ENCODE data around the gene EVL. TPM values are rescaled to one million over a fixed set of nuclear protein-coding genes. Genes with fewer than 3 reads are reported as not detected.

Gene EVL
- polyA plus RNA-seq, 2 of the 4 experiments (the other 2 are of a cell fraction) = 14.8 to 32.9 TPM

DNA sequence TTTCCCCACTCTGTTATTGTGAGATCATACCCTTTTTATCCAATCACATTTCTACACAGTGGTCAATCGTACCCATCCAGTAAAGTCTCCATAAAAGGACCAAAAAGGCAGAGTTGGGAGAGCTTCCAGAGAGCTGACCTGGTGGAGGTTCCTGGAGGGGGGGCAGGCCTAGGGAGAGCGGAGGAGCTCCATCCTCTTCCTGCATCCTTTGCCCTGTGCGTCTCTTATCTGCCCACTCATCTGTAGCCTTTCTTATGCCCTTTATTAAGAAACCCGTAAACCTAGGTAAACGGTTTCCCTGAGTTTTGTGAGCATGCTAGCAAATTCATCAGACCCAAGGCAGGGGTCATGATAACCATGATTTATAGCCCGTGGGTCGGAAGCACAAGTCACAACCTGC lies 26.2 kb downstream of the EVL start (continued):
- TF ChIP-seq, protein P1, sequence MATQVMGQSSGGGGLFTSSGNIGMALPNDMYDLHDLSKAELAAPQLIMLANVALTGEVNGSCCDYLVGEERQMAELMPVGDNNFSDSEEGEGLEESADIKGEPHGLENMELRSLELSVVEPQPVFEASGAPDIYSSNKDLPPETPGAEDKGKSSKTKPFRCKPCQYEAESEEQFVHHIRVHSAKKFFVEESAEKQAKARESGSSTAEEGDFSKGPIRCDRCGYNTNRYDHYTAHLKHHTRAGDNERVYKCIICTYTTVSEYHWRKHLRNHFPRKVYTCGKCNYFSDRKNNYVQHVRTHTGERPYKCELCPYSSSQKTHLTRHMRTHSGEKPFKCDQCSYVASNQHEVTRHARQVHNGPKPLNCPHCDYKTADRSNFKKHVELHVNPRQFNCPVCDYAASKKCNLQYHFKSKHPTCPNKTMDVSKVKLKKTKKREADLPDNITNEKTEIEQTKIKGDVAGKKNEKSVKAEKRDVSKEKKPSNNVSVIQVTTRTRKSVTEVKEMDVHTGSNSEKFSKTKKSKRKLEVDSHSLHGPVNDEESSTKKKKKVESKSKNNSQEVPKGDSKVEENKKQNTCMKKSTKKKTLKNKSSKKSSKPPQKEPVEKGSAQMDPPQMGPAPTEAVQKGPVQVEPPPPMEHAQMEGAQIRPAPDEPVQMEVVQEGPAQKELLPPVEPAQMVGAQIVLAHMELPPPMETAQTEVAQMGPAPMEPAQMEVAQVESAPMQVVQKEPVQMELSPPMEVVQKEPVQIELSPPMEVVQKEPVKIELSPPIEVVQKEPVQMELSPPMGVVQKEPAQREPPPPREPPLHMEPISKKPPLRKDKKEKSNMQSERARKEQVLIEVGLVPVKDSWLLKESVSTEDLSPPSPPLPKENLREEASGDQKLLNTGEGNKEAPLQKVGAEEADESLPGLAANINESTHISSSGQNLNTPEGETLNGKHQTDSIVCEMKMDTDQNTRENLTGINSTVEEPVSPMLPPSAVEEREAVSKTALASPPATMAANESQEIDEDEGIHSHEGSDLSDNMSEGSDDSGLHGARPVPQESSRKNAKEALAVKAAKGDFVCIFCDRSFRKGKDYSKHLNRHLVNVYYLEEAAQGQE (IDR thresholded peaks at IDR 0.05) = no peak
- TF ChIP-seq FOSB (CRISPR knock-in tag; IDR thresholded peaks at IDR 0.05) (no peak), MAFK (IDR thresholded peaks at IDR 0.05; ENCODE audit: partially characterized antibody) (no peak), EHMT2 (IDR thresholded peaks at IDR 0.05; ENCODE audit: low read depth) (no peak), ZNF302 (CRISPR knock-in tag; IDR thresholded peaks at IDR 0.05) (no peak), HOXB5 (CRISPR knock-in tag; IDR thresholded peaks at IDR 0.05) (no peak)

DNA sequence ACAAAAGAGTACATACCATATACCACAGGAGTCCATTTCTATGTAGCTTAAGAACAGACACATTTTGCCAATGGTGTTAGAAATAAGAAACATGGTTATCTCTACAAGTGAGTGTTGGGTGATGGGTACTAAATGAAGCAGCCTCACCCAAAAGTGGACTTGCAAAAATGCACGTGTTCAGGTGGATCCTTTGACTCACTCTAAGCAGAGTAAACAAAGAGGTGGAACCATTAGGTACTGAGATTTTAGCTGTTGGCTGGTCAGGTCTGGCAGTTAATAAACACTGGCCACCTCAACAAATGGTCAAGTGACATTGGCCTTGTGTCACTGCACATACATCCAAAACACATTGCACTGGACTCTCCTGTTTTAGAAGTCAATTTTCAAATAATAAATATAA lies 27.6 kb downstream of the EVL start:
- H3K27ac ChIP-seq = no peak overlapping the region
- no peak for DNase-seq (ENCODE audit: low read depth in 1 of 2, low spot score in 1 of 2)
- H3K4me2 ChIP-seq = no peak overlapping the region
- WGBS (ENCODE audit: missing lambda C conversion rate) = 41% methylated on average over 1 of the region's 1 CpG
- TF ChIP-seq, protein P2, sequence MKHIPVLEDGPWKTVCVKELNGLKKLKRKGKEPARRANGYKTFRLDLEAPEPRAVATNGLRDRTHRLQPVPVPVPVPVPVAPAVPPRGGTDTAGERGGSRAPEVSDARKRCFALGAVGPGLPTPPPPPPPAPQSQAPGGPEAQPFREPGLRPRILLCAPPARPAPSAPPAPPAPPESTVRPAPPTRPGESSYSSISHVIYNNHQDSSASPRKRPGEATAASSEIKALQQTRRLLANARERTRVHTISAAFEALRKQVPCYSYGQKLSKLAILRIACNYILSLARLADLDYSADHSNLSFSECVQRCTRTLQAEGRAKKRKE (CRISPR knock-in tag; IDR thresholded peaks at IDR 0.05; ENCODE audit: low read depth) = no peak
- TF ChIP-seq HOXB5 (CRISPR knock-in tag; IDR thresholded peaks at IDR 0.05) = no peak
- no peak for TF ChIP-seq CHD2 (IDR thresholded peaks at IDR 0.05; ENCODE audit: low read length, partially characterized antibody)
- no peak for TF ChIP-seq FOXS1 (CRISPR knock-in tag; IDR thresholded peaks at IDR 0.05)
- TF ChIP-seq, protein P1 (IDR thresholded peaks at IDR 0.05) = no peak
- TF ChIP-seq CBX2 (IDR thresholded peaks at IDR 0.05; ENCODE audit: borderline replicate concordance, low read depth) = no peak
- TF ChIP-seq RFX5 (IDR thresholded peaks at IDR 0.05) = no peak
- TF ChIP-seq, protein P3, sequence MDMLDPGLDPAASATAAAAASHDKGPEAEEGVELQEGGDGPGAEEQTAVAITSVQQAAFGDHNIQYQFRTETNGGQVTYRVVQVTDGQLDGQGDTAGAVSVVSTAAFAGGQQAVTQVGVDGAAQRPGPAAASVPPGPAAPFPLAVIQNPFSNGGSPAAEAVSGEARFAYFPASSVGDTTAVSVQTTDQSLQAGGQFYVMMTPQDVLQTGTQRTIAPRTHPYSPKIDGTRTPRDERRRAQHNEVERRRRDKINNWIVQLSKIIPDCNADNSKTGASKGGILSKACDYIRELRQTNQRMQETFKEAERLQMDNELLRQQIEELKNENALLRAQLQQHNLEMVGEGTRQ (IDR thresholded peaks at IDR 0.05) = no peak
- TF ChIP-seq MYC (IDR thresholded peaks at IDR 0.05; ENCODE audit: borderline replicate concordance, low read length) = no peak
- TF ChIP-seq RNF2 (IDR thresholded peaks at IDR 0.05; ENCODE audit: borderline replicate concordance, low read depth) = no peak
- TF ChIP-seq JUNB (IDR thresholded peaks at IDR 0.05) = no peak
- no peak for TF ChIP-seq HOXB13 (CRISPR knock-in tag; IDR thresholded peaks at IDR 0.05; ENCODE audit: low read depth)
- no peak for TF ChIP-seq NPAS2 (CRISPR knock-in tag; IDR thresholded peaks at IDR 0.05; ENCODE audit: borderline replicate concordance)
- TF ChIP-seq ZC3H11A (IDR thresholded peaks at IDR 0.05) = no peak
- no peak for TF ChIP-seq SREBF2 (IDR thresholded peaks at IDR 0.05)
- TF ChIP-seq, protein P4, sequence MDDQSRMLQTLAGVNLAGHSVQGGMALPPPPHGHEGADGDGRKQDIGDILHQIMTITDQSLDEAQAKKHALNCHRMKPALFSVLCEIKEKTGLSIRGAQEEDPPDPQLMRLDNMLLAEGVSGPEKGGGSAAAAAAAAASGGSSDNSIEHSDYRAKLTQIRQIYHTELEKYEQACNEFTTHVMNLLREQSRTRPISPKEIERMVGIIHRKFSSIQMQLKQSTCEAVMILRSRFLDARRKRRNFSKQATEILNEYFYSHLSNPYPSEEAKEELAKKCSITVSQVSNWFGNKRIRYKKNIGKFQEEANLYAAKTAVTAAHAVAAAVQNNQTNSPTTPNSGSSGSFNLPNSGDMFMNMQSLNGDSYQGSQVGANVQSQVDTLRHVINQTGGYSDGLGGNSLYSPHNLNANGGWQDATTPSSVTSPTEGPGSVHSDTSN (IDR thresholded peaks at IDR 0.05) = no peak
- TF ChIP-seq, protein P5, sequence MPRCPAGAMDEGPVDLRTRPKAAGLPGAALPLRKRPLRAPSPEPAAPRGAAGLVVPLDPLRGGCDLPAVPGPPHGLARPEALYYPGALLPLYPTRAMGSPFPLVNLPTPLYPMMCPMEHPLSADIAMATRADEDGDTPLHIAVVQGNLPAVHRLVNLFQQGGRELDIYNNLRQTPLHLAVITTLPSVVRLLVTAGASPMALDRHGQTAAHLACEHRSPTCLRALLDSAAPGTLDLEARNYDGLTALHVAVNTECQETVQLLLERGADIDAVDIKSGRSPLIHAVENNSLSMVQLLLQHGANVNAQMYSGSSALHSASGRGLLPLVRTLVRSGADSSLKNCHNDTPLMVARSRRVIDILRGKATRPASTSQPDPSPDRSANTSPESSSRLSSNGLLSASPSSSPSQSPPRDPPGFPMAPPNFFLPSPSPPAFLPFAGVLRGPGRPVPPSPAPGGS (IDR thresholded peaks at IDR 0.05) = no peak
- no peak for TF ChIP-seq RARB (CRISPR knock-in tag; IDR thresholded peaks at IDR 0.05)
- TF ChIP-seq HEYL (CRISPR knock-in tag; IDR thresholded peaks at IDR 0.05) = no peak
- no peak for TF ChIP-seq ZSCAN20 (CRISPR knock-in tag; IDR thresholded peaks at IDR 0.05)
- ChIA-PET CTCF (interaction anchor here (1.0 to 10.3 kb wide), 4 partner anchors 10 to 110 kb away, joined by 3 to 104 read pairs (median 5); no protein-coding TSS in a partner anchor), POLR2A (no interaction called here)
- FAIRE-seq = no peak
- no peak for ATAC-seq
- no peak overlapping the region for H3K4me3 ChIP-seq
- no peaks in the 10 kb centered on the region for H3K9me3 ChIP-seq
- H3K4me1 ChIP-seq = peaks cover 14% of the 10 kb centered on the region
